Measurements from ENCODE around the gene GLOD5.

GLOD5 gene

DNA sequence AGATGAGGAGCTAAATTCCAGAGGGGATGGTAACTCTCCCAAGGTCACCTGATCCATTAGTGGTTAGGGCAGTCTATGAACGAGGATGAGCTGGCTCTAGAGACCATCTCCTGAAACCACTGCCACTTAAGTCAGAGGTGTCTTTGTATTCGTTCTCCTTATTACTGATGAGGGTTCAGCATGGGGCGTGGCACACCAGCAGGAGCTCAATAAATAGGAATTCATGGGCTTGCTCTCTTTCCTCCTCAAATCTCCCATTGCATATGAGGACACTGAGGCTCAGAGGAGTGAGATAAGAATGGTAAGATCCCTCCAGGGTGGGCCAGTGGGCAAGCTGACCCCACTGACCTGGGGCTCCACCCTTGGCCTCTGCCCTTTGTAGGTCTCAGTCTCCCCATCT is 23.2 kb downstream of the GLOD5 start:
- TF ChIP-seq, protein P1, sequence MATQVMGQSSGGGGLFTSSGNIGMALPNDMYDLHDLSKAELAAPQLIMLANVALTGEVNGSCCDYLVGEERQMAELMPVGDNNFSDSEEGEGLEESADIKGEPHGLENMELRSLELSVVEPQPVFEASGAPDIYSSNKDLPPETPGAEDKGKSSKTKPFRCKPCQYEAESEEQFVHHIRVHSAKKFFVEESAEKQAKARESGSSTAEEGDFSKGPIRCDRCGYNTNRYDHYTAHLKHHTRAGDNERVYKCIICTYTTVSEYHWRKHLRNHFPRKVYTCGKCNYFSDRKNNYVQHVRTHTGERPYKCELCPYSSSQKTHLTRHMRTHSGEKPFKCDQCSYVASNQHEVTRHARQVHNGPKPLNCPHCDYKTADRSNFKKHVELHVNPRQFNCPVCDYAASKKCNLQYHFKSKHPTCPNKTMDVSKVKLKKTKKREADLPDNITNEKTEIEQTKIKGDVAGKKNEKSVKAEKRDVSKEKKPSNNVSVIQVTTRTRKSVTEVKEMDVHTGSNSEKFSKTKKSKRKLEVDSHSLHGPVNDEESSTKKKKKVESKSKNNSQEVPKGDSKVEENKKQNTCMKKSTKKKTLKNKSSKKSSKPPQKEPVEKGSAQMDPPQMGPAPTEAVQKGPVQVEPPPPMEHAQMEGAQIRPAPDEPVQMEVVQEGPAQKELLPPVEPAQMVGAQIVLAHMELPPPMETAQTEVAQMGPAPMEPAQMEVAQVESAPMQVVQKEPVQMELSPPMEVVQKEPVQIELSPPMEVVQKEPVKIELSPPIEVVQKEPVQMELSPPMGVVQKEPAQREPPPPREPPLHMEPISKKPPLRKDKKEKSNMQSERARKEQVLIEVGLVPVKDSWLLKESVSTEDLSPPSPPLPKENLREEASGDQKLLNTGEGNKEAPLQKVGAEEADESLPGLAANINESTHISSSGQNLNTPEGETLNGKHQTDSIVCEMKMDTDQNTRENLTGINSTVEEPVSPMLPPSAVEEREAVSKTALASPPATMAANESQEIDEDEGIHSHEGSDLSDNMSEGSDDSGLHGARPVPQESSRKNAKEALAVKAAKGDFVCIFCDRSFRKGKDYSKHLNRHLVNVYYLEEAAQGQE (IDR thresholded peaks at IDR 0.05; ENCODE audit: insufficient replicate concordance, low read depth): no peak
- TF ChIP-seq, protein P2, sequence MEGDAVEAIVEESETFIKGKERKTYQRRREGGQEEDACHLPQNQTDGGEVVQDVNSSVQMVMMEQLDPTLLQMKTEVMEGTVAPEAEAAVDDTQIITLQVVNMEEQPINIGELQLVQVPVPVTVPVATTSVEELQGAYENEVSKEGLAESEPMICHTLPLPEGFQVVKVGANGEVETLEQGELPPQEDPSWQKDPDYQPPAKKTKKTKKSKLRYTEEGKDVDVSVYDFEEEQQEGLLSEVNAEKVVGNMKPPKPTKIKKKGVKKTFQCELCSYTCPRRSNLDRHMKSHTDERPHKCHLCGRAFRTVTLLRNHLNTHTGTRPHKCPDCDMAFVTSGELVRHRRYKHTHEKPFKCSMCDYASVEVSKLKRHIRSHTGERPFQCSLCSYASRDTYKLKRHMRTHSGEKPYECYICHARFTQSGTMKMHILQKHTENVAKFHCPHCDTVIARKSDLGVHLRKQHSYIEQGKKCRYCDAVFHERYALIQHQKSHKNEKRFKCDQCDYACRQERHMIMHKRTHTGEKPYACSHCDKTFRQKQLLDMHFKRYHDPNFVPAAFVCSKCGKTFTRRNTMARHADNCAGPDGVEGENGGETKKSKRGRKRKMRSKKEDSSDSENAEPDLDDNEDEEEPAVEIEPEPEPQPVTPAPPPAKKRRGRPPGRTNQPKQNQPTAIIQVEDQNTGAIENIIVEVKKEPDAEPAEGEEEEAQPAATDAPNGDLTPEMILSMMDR (IDR thresholded peaks at IDR 0.05; ENCODE audit: insufficient read depth, low read length): no peak
- TF ChIP-seq POLR2AphosphoS5 (IDR thresholded peaks at IDR 0.05; ENCODE audit: low read depth): no peak
- TF ChIP-seq SPI1 (IDR thresholded peaks at IDR 0.05; ENCODE audit: borderline replicate concordance, low read depth): no peak
- TF ChIP-seq GABPA (IDR thresholded peaks at IDR 0.05; ENCODE audit: low read depth): no peak
- no peak overlapping the region for H3K27ac ChIP-seq (replicated peaks)
- no peak for DNase-seq (ENCODE audit: low read depth in 1 of 2, low spot score in 1 of 2)
- no peak overlapping the region for H3K4me3 ChIP-seq (replicated peaks; ENCODE audit: insufficient read depth, low read length)
- no peaks in the 10 kb centered on the region for H3K27me3 ChIP-seq (ENCODE audit: insufficient read depth, poor library complexity, severe bottlenecking)

DNA sequence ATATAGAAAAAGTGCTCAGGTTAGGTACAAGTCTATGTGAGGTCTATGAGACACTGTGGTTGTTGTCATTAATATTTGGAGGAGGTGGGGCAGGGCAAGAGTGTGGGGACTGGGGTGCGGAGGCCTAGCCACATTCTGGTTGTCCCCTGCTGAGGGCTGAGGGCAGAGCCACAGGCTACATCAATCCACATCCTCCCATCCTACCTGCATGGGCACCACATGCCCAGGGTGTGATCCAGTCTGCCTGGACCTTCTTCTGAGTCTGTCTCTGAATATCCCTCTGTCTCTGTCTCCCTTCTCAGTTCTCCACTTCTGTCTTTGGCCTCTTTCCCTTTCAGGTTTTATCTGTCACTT is 23.6 kb downstream of the GLOD5 start:
- Histone ChIP-seq H3K27me3 (ENCODE audit: insufficient read depth, poor library complexity, severe bottlenecking) (no peaks in the 10 kb centered on the region), H3K27ac (replicated peaks) (no peak overlapping the region), H3K4me3 (replicated peaks; ENCODE audit: insufficient read depth, low read length) (no peak overlapping the region)
- TF ChIP-seq, protein P2 (IDR thresholded peaks at IDR 0.05; ENCODE audit: insufficient read depth, low read length): no peak
- no peak for TF ChIP-seq GABPA (IDR thresholded peaks at IDR 0.05; ENCODE audit: low read depth)
- TF ChIP-seq, protein P1 (IDR thresholded peaks at IDR 0.05; ENCODE audit: insufficient replicate concordance, low read depth): no peak
- TF ChIP-seq SPI1 (IDR thresholded peaks at IDR 0.05; ENCODE audit: borderline replicate concordance, low read depth): no peak
- TF ChIP-seq POLR2AphosphoS5 (IDR thresholded peaks at IDR 0.05; ENCODE audit: low read depth): no peak
- no peak for DNase-seq (ENCODE audit: low read depth in 1 of 2, low spot score in 1 of 2)

DNA sequence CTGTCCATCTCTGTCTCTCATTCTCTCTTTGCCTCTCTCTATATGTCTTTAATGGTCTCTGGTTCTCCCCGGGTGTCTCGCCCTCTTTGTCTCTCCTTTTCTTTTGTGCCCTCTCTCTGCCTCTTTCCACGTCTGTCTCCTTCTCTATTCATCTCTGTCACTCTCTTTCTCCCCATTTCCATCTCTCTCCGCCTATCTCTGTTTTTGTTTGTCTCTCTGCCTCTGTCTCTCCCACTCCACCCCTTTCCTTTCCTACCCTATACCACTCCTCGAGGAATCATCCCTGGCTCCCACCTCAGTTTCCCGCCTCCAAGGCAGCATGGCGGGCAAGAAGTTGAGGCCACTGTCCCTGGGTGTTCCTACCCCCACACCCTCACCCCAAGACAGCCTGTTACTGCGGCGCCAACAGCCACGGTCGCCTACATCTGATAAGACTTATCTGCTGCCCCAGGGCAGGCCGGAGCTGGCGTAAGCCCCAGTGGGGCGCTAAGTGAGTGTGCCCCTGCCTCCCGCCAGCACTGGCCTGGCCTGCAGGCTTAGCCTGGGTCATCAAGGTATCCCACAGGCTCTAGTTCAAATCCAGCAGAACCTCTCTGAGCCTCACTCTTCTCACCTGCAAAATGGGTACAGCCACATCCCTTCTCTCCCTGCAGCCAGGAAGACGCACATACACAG is 24.1 kb downstream of the GLOD5 start:
- Histone ChIP-seq H3K27me3 (ENCODE audit: insufficient read depth, poor library complexity, severe bottlenecking) (no peaks in the 10 kb centered on the region), H3K4me3 (replicated peaks; ENCODE audit: insufficient read depth, low read length) (no peak overlapping the region), H3K27ac (replicated peaks) (no peak overlapping the region)
- TF ChIP-seq, protein P2 (IDR thresholded peaks at IDR 0.05; ENCODE audit: insufficient read depth, low read length): no peak
- no peak for TF ChIP-seq GABPA (IDR thresholded peaks at IDR 0.05; ENCODE audit: low read depth)
- TF ChIP-seq SPI1 (IDR thresholded peaks at IDR 0.05; ENCODE audit: borderline replicate concordance, low read depth): no peak
- TF ChIP-seq, protein P1 (IDR thresholded peaks at IDR 0.05; ENCODE audit: insufficient replicate concordance, low read depth): no peak
- TF ChIP-seq POLR2AphosphoS5 (IDR thresholded peaks at IDR 0.05; ENCODE audit: low read depth): no peak
- DNase-seq (ENCODE audit: low read depth in 1 of 2, low spot score in 1 of 2): no peak

Data from HL-60 (cell line).